GM21515 (cell line): ENCODE data around the gene KCNH1.

Source experiments
- ATAC-seq: cut with Tn5 transposase; IDR thresholded peaks from one replicate; pipeline ENCODE4 v1.9.1; 2021; ENCODE audit not compliant: unreplicated experiment

KCNH1 gene

GRCh38 chr1:210657806-210658205, 476.1 kb downstream of the KCNH1 start:
- ATAC-seq, result no peak

DNA sequence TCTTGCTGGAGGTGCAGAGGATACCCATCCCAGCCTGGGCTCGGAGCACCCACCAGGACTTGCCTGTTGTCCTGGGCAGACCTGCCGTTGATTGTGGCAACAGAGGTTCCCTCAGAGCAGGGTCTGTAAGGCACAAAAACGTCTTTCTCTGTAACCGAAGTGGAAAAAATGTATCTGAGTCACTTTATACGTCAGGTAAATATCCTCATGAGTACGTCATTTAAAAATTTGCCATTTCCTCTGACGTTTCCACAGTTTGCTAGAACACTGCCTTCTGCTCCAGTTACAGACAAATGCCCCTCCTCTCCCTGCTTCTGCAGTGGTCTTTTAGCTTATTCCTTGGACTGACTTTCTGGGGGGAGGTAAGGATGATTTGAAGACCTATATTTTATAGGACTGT, 478.4 kb downstream of the KCNH1 start:
- ATAC-seq, result no peak

- no peak for ATAC-seq
These were observed 479.6 kb downstream of the KCNH1 start for GRCh38 chr1:210654176-210654981.

DNA sequence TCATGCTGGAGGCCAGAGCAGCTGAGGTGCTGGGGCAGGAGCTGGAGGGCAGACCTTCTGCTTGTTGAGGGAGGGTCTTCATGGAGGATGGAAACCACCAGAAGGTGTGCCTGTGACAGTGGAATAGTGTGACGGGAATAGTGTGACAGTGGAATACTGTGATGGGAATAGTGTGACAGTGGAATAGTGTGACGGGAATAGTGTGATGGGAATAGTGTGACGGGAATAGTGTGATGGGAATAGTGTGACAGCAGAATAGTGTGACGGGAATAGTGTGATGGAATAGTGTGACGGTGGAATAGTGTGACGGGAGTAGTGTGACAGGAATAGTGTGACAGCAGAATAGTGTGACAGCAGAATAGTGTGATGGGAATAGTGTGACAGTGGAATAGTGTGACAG, 480.2 kb downstream of the KCNH1 start:
- ATAC-seq, result no peak

GRCh38 chr1:210652329-210652954, 481.5 kb downstream of the KCNH1 start:
- ATAC-seq, result no peak

DNA sequence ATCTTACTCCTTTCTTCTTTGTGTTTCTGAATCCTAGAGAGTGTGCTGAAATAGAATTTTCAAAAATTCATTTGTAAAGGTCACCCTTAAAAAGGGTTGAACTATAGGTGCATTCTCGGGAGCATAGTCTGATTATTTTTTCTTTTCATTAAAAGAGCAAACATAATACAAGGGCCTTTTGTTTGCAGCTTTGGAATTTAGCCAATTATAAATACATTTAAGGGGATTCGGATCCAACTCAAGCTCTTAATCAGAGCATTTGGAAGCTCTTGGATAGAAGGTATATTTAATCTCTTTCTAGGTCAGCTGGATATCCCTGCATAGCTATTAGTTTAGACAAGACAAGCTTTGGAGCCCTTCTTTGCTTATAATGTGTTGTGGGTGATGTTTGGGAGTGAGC, 483.5 kb downstream of the KCNH1 start:
- ATAC-seq, result no peak

DNA sequence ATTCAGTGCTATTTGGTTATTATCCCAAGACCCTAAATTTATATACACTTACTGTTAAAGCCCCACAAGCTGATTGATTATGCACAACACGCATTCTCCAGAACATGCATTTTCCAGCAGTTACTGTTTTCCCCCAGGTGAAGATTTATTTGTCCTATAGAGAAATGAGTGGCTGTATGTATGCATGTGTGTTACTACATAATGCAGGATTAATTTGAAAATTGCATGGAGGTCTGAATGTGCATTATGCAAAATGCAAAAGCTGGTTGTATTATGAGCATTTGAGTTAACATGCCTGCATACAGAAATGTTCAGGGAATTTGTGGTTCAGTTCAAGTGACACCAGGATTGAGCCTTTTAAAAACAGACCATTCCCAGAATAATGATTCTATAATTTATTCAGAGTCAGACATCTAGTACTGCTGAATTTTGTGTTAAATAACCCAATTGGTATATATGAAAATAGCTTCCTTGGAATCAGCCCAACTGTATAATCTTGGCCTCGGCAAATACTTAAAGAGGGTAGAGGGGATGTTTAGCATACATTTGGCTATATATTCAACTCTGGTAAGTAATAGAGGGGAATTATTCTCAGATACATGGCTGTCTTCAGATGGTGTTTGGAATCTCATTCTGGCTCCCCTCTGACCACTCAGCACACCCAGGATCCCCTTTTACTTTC, 485.2 kb downstream of the KCNH1 start:
- ATAC-seq, result no peak

DNA sequence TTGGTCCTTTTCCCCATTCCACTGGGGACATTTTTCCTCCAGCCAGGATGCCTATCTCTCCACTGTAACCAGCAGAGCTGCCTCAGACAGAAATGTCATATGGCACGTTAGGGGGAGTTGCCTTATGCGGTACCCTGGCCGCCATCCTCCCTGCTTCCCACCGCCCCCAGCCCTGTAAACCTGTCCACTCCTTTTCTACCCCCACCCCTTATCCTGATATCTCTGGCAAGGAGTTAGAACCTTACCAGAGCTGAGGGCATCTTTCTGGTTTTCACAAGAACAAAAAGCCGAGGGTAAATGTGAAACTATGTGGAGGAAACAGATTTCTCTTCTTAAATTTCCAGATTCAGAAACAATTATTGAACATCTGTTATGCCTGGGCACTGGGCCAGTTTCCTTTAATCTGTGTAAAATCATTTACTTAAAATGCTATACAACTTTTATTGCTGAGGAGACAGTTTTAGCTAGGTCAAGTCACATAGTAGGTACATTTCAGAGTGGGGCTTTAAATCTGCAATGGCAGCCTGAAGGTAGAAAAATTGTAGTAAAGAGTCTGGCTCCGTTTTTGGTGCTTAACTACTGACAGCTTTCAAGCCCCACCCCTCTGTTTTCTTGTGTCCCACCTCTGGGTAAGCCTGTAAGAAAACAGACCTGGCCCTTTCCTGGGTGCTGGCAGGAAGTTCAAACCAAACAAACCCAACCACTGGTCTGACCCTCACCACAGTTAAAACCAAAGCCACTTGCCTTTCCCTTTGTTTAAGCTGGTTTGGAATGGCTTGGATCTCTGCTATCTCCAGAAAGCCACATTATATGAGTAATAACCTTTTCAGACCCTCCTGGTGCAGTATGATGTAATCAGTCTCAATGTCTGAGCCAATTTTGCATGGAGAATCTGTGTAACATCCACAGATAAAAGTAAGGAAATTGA, 486.3 kb downstream of the KCNH1 start:
- no peak for ATAC-seq

DNA sequence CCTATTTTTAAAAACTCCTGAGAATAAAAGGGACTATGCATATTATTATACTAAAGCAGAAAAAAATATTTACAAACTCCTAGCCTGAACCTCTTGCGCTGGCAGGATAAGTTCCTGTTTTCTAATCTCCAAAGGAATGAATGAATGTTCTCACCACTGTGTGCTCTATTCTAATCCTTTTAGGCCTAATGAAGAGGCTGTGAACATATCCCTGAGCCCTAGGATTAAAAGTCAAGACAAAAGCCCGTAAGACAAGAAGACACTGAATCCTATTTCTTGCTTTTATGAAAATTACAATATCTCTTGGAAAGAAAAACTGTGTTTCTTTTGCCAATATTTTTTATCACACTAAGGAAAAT, 487.7 kb downstream of the KCNH1 start:
- no peak for ATAC-seq

DNA sequence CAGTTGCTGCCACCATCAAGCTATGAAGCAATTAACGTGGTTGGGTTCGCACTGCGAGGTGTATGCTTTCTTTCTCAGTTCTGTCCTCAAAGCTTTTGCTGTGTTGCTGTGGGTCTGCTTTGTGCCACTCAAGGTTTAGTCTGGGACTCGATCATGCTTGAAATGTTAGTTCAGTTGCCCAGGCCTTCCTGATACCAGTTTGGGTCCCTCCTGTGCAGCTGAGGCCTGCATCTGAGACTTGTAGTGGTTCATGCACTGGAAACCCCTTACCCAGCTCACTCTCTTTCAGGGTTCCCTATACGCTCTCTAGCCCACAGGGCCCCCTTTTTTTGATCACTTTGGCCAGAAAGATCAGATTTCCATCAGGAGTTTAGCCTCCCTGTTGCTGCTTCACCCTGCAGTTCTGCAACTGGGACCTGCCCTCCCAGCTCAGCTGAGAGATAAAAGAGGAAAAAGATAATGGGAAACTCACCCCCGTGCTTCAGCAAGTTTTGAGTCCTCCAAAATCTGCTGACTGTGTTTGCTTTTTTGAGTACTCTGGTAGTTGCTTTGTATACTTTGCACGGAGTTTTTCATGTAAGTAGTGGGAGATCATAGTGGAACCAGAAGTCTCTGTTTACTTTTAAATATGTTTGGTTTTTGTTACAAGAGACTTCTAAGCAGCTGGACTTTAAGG, 488.2 kb downstream of the KCNH1 start:
- no peak for ATAC-seq

- ATAC-seq, result no peak
These were observed 492.4 kb downstream of the KCNH1 start for GRCh38 chr1:210641582-210641981.

DNA sequence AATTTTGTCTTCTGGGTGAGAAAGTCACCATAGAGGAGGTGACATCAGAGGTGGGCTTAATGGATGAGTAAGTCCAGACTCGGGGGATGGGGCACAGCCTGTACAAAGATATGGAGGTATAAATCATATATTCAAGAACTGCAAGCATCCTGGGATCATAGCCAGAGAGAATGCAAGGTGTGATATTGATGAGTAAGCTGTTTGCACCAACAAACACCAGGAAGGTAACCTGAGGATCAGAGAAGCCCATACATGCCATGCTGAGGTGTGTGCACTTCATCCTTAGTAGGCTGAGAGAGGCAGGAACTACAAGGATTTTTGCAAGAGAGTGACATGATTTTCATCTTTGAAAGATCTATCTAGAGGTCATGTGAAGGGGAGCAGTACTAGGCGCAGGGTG, 498.8 kb downstream of the KCNH1 start:
- ATAC-seq, result no peak

DNA sequence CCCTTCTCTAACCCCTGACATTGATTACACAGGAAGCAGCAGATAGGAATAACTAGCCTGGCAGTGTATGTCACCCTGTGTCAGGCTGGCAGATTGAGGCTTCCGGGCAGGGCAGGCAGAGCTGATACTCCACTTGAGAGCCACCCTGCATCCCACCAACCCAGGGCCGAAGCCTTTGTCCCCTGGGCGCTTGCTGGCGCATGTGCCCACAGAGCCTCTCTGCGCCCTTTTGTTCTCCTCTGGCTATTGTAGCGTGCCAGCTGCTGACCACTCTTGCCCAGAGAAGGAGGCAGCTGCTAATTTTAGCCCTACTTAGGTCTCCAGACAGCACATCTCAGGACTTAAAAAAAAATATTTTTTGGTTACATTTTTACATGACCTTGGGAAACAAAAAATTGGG, 500.3 kb downstream of the KCNH1 start:
- no peak for ATAC-seq

GRCh38 chr1:210633140-210633539, 500.8 kb downstream of the KCNH1 start:
- no peak for ATAC-seq

GRCh38 chr1:210631399-210631798, 502.5 kb downstream of the KCNH1 start:
- no peak for ATAC-seq

DNA sequence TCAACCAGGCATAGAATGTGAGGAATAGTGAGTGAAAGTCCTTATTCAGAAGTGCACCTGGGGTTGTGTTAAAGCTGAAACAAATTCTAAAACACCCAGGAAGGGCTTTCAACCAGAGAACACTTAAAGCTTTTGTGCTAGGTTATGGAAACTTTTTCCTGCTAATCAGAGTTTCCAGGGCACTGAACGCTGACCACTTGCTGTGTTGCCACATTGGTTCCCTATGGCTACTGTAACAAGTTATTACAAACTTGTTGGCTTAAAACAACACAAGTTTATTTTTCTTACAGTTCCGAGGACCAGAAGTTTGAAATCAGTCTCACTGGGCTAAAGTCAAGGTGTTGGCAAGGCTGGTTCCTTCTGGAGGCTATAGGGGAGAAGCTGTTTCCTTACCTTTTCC, 504.7 kb downstream of the KCNH1 start:
- no peak for ATAC-seq

DNA sequence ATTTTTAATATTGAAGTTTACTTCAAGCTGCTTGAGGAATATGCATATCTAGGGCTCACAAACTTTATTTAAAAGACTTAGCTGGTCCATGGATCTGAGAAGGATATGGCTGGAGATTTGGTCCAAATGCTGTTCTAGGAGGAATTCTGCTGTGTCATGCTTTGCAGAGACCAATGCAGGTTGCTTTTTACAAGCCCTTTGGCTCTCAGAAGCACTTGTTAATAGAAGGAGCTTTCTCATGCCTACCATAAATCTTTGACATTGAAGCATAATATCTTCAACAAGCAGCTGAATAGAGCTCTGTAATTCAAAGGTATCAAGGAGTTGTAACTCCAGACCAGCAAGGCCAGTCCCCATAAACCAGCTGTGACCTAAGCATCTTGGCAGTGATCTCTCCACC, 506.2 kb downstream of the KCNH1 start:
- no peak for ATAC-seq
